Measurements from ENCODE around the gene ARMH1.
"Not testable (repeated sequence)": the region's sequence is repeated elsewhere in the genome, so short reads cannot be mapped to it uniquely, and the experiment has no call there.

Gene ARMH1

GRCh38 chr1:44695671-44696070 lies 21.2 kb downstream of the ARMH1 start:
- no peak for DNase-seq (ENCODE audit: low spot score)

DNA sequence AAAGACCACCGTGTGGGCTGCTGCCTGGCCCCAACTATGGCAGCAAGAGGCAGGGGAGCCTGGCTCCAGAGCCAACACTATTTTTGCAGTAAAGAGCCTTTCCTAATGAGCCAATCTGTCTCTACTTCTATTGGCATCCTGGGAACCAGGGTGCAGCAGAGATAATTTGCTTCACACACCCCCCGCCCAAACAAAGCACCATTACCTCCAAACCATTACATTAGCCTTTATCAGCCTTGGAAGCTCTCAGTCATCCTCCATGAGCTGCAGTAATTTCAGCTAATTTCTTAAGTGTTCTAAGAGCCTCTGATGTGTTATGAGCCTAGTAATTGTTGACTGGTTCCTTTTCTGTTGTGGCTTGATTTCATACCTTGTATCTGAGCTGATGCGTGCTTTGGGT lies 21.6 kb downstream of the ARMH1 start:
- no peak for DNase-seq (ENCODE audit: low spot score)

DNA sequence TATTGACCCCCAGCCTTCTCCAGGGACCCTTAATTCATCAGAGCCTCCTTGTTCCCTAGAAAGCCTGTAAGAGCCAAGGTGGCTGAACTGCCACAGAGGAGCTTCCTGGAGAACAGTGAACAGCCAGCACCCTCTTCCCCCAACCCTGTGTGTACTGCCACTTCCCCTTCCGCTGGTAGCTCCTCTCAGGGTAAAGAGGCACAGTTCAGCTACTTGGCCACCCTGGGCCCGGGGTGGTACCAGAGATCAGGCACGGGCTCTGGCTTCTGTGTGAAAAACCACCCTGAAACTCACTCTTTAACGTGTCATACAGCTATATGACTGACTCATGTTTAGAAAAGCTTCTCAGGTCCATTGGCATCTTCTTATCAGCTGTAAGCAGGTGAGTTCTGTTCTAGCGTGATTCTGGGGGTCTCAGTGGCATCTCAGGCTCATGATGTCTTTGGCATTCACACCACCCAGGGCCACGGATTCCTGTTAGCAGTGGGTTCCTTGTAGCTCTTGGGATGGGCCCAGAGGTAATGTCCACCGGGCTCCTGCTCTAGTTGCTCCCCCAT lies 22.4 kb downstream of the ARMH1 start:
- no peak for DNase-seq (ENCODE audit: low spot score)

DNA sequence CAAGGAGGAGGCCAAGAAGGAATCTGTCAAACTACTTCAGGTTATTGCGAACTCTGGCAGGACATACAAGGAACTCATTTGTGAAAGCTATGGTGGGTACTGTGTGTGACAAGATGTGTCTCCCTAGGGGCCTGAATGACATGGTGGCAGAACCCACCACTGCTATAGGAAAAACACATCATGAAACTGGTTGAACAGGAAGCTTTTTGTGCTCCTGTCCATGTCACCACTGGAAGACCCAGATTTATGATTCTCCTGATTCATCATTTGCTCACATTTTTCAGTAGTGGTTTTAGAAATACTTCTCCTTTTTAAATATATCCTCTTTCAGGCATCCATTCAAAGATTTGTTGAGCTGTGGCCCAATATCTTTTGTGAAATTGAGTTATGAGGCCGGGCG lies 23.6 kb downstream of the ARMH1 start:
- DNase-seq (ENCODE audit: low spot score): no peak

DNA sequence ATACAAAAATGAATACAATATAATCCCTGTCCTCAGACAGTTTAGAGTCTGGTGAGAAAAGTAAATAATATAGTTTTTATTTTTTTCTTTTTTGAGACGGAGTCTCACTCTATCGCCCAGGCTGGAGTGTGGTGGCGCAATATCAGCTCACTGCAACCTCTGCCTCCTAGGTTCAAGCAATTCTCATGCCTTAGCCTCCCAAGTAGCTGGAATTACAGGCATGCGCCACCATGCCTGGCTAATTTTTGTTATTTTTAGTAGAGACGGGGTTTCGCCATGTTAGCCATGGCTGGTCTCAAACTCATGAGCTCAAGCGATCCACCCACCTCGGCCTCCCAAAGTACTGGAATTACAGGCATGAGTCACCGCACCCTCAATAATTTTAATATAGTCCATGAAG lies 24.9 kb downstream of the ARMH1 start:
- DNase-seq (ENCODE audit: low spot score): not testable (repeated sequence)

DNA sequence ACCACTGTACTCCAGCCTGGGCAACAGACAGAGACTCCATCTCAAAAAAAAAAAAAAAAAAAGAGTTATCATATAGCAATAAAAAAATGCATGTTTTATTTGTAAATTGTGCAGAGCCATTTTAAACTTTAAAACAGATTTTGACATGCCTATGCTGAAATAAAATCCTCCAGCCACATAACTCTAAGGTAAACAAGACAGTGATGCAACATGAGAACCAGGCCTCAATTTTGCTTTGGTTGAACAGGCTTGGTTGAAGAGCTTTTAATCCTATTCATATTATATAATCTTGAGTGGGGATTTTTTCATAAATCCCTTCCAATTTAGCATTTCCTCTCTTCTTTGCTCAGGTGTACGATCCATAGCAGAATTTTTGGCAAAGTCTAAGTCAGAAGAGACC lies 26.1 kb downstream of the ARMH1 start:
- DNase-seq (ENCODE audit: low spot score): no peak

GRCh38 chr1:44701141-44701573 lies 26.6 kb downstream of the ARMH1 start:
- DNase-seq (ENCODE audit: low spot score): no peak

DNA sequence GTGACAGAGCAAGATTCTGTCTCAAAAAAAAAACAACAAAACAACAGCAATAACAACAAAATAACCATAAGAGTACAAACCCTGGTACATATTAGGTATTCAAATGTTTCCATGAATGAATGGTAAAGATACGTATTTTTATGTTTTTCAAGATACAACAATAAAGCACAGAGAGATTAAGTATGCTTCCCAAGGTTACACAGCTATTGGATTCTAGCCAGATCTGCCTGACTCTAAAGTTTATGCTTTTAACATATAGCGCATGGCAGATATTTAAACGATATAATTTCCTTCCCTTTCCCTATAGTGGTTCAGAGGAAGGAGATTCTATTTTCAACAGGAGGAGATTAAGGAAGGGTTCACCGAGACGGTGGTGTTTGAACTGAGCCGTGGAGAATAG lies 31.0 kb downstream of the ARMH1 start:
- no peak for DNase-seq (ENCODE audit: low spot score)

GRCh38 chr1:44705938-44706337 lies 31.4 kb downstream of the ARMH1 start:
- DNase-seq (ENCODE audit: low spot score): no peak

- peak; percentile 95 for DNase-seq (ENCODE audit: low spot score)
These were observed 32.8 kb downstream of the ARMH1 start for GRCh38 chr1:44707112-44707881.

DNA sequence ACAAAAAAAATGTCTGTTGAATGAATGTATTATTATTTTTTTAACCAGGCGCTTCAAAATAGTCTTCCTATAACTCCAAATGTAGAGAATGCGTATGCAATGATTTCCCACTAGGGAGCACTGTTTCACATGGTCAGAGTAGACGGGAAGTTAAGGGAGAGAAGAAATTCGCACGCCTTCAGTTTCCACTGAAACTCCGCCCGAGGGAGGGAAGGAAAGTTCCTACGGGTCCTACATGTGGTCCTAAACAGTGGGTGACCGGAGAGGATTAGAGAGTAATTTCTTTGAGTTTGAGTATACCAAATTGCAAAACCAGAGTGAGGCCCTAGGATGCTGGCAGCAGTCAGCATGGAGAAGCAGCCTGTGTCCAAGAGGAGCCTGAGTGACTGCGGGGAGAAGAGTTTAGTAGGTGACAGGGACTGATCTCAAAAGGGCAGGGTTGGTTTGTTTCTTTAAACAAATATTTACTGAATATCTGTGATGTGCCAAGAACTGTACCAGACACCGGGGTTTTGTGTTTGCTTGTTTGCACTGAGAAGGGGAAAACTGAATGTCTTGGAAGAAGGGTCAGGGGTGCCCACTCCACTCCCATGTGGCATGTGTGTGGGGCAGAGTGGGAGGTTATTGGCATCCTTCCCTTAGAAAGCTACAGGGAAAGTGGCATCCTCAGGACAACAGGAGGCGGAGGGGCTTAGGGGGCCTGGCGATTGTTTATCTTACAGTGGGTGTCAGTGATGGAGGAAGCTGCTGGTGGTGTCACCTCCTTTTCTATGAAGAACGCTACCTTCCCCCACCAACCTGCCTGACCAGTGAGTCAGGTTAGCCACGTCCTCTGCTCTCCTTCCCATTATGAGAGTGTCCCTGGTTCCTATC lies 33.7 kb downstream of the ARMH1 start:
- peak; percentile 71 for DNase-seq (ENCODE audit: low spot score)

- DNase-seq (ENCODE audit: low spot score): no peak
These were observed 38.8 kb downstream of the ARMH1 start for GRCh38 chr1:44713321-44713781.

GRCh38 chr1:44714532-44714931 lies 40.0 kb downstream of the ARMH1 start:
- DNase-seq (ENCODE audit: low spot score): no peak

- DNase-seq (ENCODE audit: low spot score): peak; percentile 88
These were observed 40.5 kb downstream of the ARMH1 start for GRCh38 chr1:44714944-44715571.

DNA sequence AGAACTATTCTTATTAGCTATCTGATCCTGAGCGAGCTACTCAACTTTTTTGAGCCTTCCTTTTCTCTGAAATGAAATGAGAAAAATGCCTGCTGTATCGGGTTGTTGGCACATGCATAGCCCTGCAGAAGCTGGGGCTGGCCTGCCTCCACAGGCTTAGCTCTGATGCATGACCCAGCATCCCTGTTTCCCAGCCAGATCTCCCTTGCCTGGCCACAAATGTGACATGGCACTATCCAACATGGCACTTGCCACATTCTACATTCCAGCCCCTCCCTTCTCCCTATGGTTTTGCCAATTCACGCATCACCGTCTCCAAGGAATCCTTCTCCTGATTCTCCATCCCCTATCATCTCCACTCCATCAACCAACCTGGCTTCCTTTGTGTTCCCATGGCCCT lies 42.6 kb downstream of the ARMH1 start:
- DNase-seq (ENCODE audit: low spot score): no peak

DNA sequence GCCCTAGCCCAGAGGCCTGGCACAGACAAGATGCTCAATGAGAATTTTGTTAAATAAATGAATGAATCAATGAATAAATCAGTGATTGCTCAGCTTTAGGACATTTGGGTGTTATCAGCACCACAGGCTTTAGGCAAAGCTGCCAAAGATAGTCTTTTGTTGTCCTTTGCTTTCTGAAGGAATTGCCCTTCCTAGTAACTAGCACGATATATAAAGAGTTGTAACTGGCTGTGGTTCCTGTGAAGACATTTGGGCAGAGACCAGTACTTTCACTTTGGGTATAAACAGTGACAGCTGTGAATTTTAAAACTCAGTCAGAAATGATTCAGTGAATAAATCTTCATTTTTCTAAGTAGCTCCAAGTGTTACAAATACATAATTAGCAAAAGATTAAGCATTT lies 43.1 kb downstream of the ARMH1 start:
- DNase-seq (ENCODE audit: low spot score): no peak

DNA sequence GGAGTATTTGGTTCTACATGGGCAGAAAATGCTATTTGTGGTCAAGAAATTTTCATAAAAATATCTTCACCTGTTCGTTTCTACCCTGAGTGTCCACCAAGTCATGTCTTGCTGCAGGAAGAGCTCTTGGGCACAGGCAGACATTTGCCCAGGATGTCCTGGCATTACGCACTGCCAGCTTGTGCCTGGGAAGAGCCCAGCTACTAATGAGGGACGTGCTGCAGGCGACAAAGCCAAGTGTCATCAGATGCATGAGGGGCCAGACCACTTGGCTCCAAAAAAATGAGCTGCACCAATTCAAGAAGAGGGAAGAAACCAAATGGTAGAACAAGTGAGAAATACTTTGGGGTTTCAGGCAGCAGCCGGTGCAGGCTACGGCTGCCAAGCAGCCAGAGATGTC lies 43.6 kb downstream of the ARMH1 start:
- DNase-seq (ENCODE audit: low spot score): no peak

DNA sequence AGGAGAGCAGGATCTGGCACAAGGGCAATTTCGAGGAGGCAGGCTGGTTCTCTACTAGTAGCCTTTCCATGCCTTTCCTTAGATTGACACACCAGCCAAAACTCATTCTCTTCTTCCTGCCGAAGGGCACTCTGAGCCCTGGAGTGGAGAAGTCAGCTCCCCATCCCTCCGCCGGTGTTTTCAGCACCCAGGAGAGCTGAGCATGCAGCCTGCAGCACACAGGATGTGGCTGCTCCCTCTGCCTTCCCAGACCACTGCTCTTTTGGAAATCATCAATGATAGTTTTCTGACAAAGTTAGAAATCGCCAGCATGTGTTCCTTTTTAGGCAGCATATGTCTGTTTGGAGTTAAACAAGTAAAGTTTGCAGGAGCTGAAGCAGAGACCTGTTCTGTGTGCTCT lies 44.8 kb downstream of the ARMH1 start:
- no peak for DNase-seq (ENCODE audit: low spot score)

DNA sequence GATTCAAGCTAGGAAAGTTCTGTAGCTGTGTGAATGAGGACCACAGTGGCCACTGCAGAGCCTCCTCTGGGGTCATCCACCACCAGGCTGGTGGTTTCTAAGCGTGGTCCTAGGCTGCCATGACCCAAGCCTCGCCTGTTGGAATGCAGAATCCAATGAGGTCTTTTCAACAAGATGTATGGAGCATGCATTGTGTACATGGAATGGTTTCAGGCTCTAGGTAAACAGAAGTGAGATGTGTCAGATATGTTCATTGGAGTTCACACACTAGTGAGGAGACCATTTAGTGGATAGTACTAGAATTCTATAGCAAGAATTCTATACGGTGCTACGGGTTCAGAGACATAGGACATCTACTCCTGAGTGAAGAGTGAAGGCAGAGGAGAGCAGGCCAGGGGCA lies 45.8 kb downstream of the ARMH1 start:
- no peak for DNase-seq (ENCODE audit: low spot score)

GRCh38 chr1:44721485-44722361 lies 47.2 kb downstream of the ARMH1 start:
- peak; percentile 80 for DNase-seq (ENCODE audit: low spot score)

DNA sequence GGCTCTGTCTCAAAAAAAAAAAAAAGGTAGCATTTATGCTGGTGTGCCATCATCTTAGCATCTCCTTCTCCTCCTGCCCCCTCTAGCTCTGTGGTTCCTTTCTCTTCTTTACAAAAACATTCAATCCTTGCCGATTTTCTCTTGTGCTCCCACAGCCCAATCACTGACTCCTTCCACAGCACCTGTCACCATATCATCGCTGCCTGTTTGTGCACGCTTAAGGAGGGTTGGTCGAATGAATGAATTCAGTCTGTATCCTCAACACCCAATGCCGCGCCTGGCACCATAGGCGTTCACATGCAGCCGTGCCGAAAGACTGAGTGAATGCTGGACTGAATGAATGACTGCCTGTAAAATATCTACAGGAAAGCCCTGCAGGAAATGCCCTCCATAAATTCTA lies 48.5 kb downstream of the ARMH1 start:
- DNase-seq (ENCODE audit: low spot score): no peak

Data from AG08395 (cell line).